ENCODE measurements around the gene ANXA2.

The ANXA2 gene

GRCh38 chr15:60346077-60346476 lies 51.7 kb downstream of the ANXA2 start:
- H2AFZ ChIP-seq, result no peak overlapping the region
- peaks cover 13% of the 10 kb centered on the region for H3K4me1 ChIP-seq
- TF ChIP-seq CTCF (IDR thresholded peaks at IDR 0.05), result no peak
- H3K4me3 ChIP-seq (ENCODE audit: low read depth, low read length), result no peak overlapping the region
- no peaks in the 10 kb centered on the region for H3K36me3 ChIP-seq (ENCODE audit: control insufficient read depth, insufficient read depth, low read length)
- no peak overlapping the region for H3K27ac ChIP-seq
- H3K79me2 ChIP-seq, result no peaks in the 10 kb centered on the region
- H3K9ac ChIP-seq, result no peak overlapping the region
- H3K27me3 ChIP-seq (ENCODE audit: control insufficient read depth, insufficient read depth, low read length), result no peaks in the 10 kb centered on the region
- no peaks in the 10 kb centered on the region for H3K9me3 ChIP-seq (ENCODE audit: control insufficient read depth, low read length)
- H3K4me2 ChIP-seq (ENCODE audit: low read length), result no peak overlapping the region

DNA sequence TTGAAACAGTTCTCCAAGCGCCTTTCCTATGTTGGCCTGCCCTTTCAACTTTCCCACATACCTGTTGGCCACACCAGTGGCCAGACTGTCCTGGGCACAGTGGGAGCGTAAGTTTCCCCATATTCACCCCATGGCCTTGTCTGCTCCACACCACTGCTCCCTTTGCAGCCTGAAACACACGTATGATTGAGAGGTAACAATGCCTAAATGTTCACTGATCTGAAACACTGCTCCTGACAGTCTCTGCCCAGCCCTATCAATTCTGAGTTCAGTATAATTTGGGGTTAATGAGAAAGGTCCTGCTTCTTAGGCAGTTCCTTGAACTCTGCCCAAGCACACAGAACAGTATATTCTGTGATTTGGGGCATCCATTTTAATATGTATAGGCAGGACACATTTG lies 52.2 kb downstream of the ANXA2 start:
- Histone ChIP-seq H2AFZ (no peak overlapping the region), H3K4me3 (ENCODE audit: low read depth, low read length) (no peak overlapping the region), H3K9me3 (ENCODE audit: control insufficient read depth, low read length) (no peaks in the 10 kb centered on the region), H3K27me3 (ENCODE audit: control insufficient read depth, insufficient read depth, low read length) (no peaks in the 10 kb centered on the region), H3K9ac (no peak overlapping the region), H3K36me3 (ENCODE audit: control insufficient read depth, insufficient read depth, low read length) (no peaks in the 10 kb centered on the region), H3K79me2 (no peaks in the 10 kb centered on the region), H3K4me1 (peaks cover 11% of the 10 kb centered on the region), H3K4me2 (ENCODE audit: low read length) (no peak overlapping the region), H3K27ac (no peak overlapping the region)
- no peak for TF ChIP-seq CTCF (IDR thresholded peaks at IDR 0.05)

DNA sequence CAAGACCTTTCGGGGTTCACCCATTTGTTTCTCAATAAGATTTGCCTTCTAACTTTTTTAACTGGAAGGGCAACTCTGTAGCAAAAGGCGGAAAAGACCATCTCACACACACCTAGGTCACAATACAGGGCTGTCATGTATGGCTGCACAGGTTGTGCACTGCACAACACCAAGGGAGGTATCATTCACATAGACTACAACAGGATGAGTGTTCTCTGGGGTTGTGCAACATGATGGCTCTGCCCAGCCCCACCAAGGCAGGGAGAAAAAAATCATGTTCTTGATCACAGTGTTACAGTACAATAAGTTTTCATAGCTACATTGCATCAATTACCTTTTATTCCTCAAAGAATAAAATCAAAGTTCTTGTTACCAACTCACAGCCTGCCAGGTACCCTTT lies 52.8 kb downstream of the ANXA2 start:
- no peaks in the 10 kb centered on the region for H3K36me3 ChIP-seq (ENCODE audit: control insufficient read depth, insufficient read depth, low read length)
- H3K4me3 ChIP-seq (ENCODE audit: low read depth, low read length), result no peak overlapping the region
- no peak for TF ChIP-seq CTCF (IDR thresholded peaks at IDR 0.05)
- H3K27me3 ChIP-seq (ENCODE audit: control insufficient read depth, insufficient read depth, low read length), result no peaks in the 10 kb centered on the region
- H3K9me3 ChIP-seq (ENCODE audit: control insufficient read depth, low read length), result no peaks in the 10 kb centered on the region
- no peaks in the 10 kb centered on the region for H3K79me2 ChIP-seq
- H3K4me1 ChIP-seq, result peaks cover 14% of the 10 kb centered on the region
- peak overlapping the region; percentile 80 for H3K27ac ChIP-seq
- H3K4me2 ChIP-seq (ENCODE audit: low read length), result no peak overlapping the region
- no peak overlapping the region for H3K9ac ChIP-seq
- H2AFZ ChIP-seq, result no peak overlapping the region

- no peaks in the 10 kb centered on the region for H3K9me3 ChIP-seq (ENCODE audit: control insufficient read depth, low read length)
These were observed 53.3 kb downstream of the ANXA2 start for GRCh38 chr15:60344461-60344860.

More at GRCh38 chr15:60344461-60344860, 53.3 kb downstream of the ANXA2 start:
- Histone ChIP-seq H2AFZ (peak overlapping the region; percentile 25), H3K4me3 (ENCODE audit: low read depth, low read length) (no peak overlapping the region), H3K4me2 (ENCODE audit: low read length) (no peak overlapping the region), H3K4me1 (peaks cover 14% of the 10 kb centered on the region), H3K27ac (peak overlapping the region; percentile 80), H3K79me2 (no peaks in the 10 kb centered on the region), H3K27me3 (ENCODE audit: control insufficient read depth, insufficient read depth, low read length) (no peaks in the 10 kb centered on the region), H3K9ac (no peak overlapping the region), H3K36me3 (ENCODE audit: control insufficient read depth, insufficient read depth, low read length) (no peaks in the 10 kb centered on the region)
- TF ChIP-seq CTCF (IDR thresholded peaks at IDR 0.05), result no peak

Data from parathyroid adenoma (tissue), 2 donors.